ENCODE data around the gene ARHGDIB. TPM values are rescaled to one million over a fixed set of nuclear protein-coding genes. Genes with fewer than 3 reads are reported as not detected.

The ARHGDIB gene
- total RNA-seq, 1 donor from 2014 or later, result not detected

GRCh38 chr12:14913381-14913781, 48.0 kb downstream of the ARHGDIB start:
- no peak overlapping the region for H3K4me3 Mint-ChIP-seq
- Histone ChIP-seq H3K4me1 (no peaks in the 10 kb centered on the region), H3K4me2 (no peak overlapping the region), H3K27me3 (no peaks in the 10 kb centered on the region), H3K27ac (no peak overlapping the region), H3K36me3 (no peaks in the 10 kb centered on the region), H3F3A (ENCODE audit: low read depth) (no peaks in the 10 kb centered on the region), H3K9me3 (ENCODE audit: low read depth) (no peaks in the 10 kb centered on the region), H2AFZ (replicated peaks) (no peak overlapping the region), H3K9ac (no peak overlapping the region), H3K4me3 (no peak overlapping the region), H3K79me2 (ENCODE audit: low read depth) (no peaks in the 10 kb centered on the region), H4K20me1 (ENCODE audit: low read depth) (no peaks in the 10 kb centered on the region)
- DNase-seq (ENCODE audit: low spot score), result no peak
- H3K9me3 Mint-ChIP-seq, result no peaks in the 10 kb centered on the region
- H3K27ac Mint-ChIP-seq, result peak overlapping the region; percentile 9
- H3K4me1 Mint-ChIP-seq, result no peaks in the 10 kb centered on the region
- H3K36me3 Mint-ChIP-seq, result no peaks in the 10 kb centered on the region
- peaks cover 2% of the 10 kb centered on the region for H3K27me3 Mint-ChIP-seq (ENCODE audit: insufficient read depth, low read depth)
- TF ChIP-seq EZH2phosphoT487 (IDR thresholded peaks at IDR 0.05), result no peak
- no peak for TF ChIP-seq EZH2 (IDR thresholded peaks at IDR 0.05)
- TF ChIP-seq, protein P1, sequence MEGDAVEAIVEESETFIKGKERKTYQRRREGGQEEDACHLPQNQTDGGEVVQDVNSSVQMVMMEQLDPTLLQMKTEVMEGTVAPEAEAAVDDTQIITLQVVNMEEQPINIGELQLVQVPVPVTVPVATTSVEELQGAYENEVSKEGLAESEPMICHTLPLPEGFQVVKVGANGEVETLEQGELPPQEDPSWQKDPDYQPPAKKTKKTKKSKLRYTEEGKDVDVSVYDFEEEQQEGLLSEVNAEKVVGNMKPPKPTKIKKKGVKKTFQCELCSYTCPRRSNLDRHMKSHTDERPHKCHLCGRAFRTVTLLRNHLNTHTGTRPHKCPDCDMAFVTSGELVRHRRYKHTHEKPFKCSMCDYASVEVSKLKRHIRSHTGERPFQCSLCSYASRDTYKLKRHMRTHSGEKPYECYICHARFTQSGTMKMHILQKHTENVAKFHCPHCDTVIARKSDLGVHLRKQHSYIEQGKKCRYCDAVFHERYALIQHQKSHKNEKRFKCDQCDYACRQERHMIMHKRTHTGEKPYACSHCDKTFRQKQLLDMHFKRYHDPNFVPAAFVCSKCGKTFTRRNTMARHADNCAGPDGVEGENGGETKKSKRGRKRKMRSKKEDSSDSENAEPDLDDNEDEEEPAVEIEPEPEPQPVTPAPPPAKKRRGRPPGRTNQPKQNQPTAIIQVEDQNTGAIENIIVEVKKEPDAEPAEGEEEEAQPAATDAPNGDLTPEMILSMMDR (IDR thresholded peaks at IDR 0.05), result no peak

GRCh38 chr12:14911131-14911530, 50.3 kb downstream of the ARHGDIB start:
- H3F3A ChIP-seq (ENCODE audit: low read depth), result no peaks in the 10 kb centered on the region
- H3K9ac ChIP-seq, result no peak overlapping the region
- Mint-ChIP-seq H3K27ac (no peak overlapping the region), H3K4me1 (no peaks in the 10 kb centered on the region), H3K27me3 (ENCODE audit: insufficient read depth, low read depth) (peaks cover 2% of the 10 kb centered on the region), H3K9me3 (no peaks in the 10 kb centered on the region), H3K4me3 (no peak overlapping the region), H3K36me3 (no peaks in the 10 kb centered on the region)
- no peaks in the 10 kb centered on the region for H4K20me1 ChIP-seq (ENCODE audit: low read depth)
- no peaks in the 10 kb centered on the region for H3K9me3 ChIP-seq (ENCODE audit: low read depth)
- H2AFZ ChIP-seq (replicated peaks), result no peak overlapping the region
- H3K4me2 ChIP-seq, result no peak overlapping the region
- no peaks in the 10 kb centered on the region for H3K36me3 ChIP-seq
- TF ChIP-seq, protein P1 (IDR thresholded peaks at IDR 0.05), result no peak
- TF ChIP-seq EZH2phosphoT487 (IDR thresholded peaks at IDR 0.05) (no peak), EZH2 (IDR thresholded peaks at IDR 0.05) (no peak)
- H3K4me1 ChIP-seq, result no peaks in the 10 kb centered on the region
- H3K79me2 ChIP-seq (ENCODE audit: low read depth), result no peaks in the 10 kb centered on the region
- no peak for DNase-seq (ENCODE audit: low spot score)
- no peaks in the 10 kb centered on the region for H3K27me3 ChIP-seq
- H3K4me3 ChIP-seq, result no peak overlapping the region
- no peak overlapping the region for H3K27ac ChIP-seq

- TF ChIP-seq, protein P1 (IDR thresholded peaks at IDR 0.05), result no peak
- no peak for TF ChIP-seq EZH2 (IDR thresholded peaks at IDR 0.05)
- no peak for TF ChIP-seq EZH2phosphoT487 (IDR thresholded peaks at IDR 0.05)
- no peaks in the 10 kb centered on the region for H3K36me3 ChIP-seq
- Mint-ChIP-seq H3K4me3 (no peak overlapping the region), H3K4me1 (no peaks in the 10 kb centered on the region), H3K36me3 (no peaks in the 10 kb centered on the region), H3K27ac (no peak overlapping the region), H3K27me3 (ENCODE audit: insufficient read depth, low read depth) (no peaks in the 10 kb centered on the region), H3K9me3 (no peaks in the 10 kb centered on the region)
- no peak overlapping the region for H3K9ac ChIP-seq
- DNase-seq (ENCODE audit: low spot score), result no peak
- no peaks in the 10 kb centered on the region for H3K4me1 ChIP-seq
- H4K20me1 ChIP-seq (ENCODE audit: low read depth), result no peaks in the 10 kb centered on the region
- H3K27ac ChIP-seq, result no peak overlapping the region
- no peaks in the 10 kb centered on the region for H3K79me2 ChIP-seq (ENCODE audit: low read depth)
- H3K4me2 ChIP-seq, result no peak overlapping the region
- H3K4me3 ChIP-seq, result no peak overlapping the region
- no peaks in the 10 kb centered on the region for H3F3A ChIP-seq (ENCODE audit: low read depth)
- H3K9me3 ChIP-seq (ENCODE audit: low read depth), result no peaks in the 10 kb centered on the region
- H2AFZ ChIP-seq (replicated peaks), result no peak overlapping the region
- no peaks in the 10 kb centered on the region for H3K27me3 ChIP-seq
These were observed 51.1 kb downstream of the ARHGDIB start for GRCh38 chr12:14910090-14910915.

Data from neural progenitor cell (in vitro differentiated cells).